Fibroblast of pulmonary artery (primary cell): ENCODE data around the gene TRPM4.

Source experiments
- DNase-seq: peaks from one replicate; pipeline ENCODE4 v3.0.0-alpha.2; 2010; ENCODE audit warnings: low read depth
- H3K4me3 ChIP-seq: replicated peaks from 2 replicates; pipeline ENCODE4 v1.5.1; 2011; ENCODE audit warnings: low read depth, mild to moderate bottlenecking, control low read depth, low read length, moderate library complexity
- TF ChIP-seq, protein P1 (sequence below): IDR thresholded peaks from 2 replicates; pipeline ENCODE4 v1.5.1; 2011; ENCODE audit warnings: mild to moderate bottlenecking, control low read depth, low read length, inconsistent platforms; ENCODE audit errors: missing control alignments

TRPM4 gene

GRCh38 chr19:49129238-49129583, 28.4 kb upstream of the TRPM4 start:
- H3K4me3 ChIP-seq, result no peak overlapping the region
- DNase-seq, result no peak
- TF ChIP-seq, protein P1, sequence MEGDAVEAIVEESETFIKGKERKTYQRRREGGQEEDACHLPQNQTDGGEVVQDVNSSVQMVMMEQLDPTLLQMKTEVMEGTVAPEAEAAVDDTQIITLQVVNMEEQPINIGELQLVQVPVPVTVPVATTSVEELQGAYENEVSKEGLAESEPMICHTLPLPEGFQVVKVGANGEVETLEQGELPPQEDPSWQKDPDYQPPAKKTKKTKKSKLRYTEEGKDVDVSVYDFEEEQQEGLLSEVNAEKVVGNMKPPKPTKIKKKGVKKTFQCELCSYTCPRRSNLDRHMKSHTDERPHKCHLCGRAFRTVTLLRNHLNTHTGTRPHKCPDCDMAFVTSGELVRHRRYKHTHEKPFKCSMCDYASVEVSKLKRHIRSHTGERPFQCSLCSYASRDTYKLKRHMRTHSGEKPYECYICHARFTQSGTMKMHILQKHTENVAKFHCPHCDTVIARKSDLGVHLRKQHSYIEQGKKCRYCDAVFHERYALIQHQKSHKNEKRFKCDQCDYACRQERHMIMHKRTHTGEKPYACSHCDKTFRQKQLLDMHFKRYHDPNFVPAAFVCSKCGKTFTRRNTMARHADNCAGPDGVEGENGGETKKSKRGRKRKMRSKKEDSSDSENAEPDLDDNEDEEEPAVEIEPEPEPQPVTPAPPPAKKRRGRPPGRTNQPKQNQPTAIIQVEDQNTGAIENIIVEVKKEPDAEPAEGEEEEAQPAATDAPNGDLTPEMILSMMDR, result no peak

DNA sequence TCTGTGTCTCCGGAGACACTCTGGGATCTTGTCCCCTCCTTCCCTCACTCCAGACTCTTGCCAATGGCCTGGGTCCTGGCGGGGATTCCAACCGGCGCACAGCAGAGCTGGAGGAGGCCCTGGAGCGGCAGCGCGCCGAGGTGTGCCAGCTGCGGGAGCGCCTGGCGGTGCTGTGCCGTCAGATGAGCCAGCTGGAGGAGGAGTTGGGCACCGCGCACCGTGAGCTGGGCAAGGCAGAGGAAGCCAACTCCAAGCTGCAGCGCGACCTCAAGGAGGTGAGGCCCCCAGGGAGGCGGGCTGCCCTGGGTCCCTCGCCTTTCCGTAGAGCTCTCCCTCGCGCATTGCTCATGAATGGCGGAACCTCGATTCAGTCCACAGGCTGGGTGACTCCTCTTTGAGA, 27.3 kb upstream of the TRPM4 start:
- DNase-seq, result no peak
- TF ChIP-seq, protein P1, result no peak
- H3K4me3 ChIP-seq, result no peak overlapping the region

GRCh38 chr19:49132974-49133609, 24.5 kb upstream of the TRPM4 start:
- TF ChIP-seq, protein P1, result no peak
- no peak for DNase-seq
- H3K4me3 ChIP-seq, result no peak overlapping the region

DNA sequence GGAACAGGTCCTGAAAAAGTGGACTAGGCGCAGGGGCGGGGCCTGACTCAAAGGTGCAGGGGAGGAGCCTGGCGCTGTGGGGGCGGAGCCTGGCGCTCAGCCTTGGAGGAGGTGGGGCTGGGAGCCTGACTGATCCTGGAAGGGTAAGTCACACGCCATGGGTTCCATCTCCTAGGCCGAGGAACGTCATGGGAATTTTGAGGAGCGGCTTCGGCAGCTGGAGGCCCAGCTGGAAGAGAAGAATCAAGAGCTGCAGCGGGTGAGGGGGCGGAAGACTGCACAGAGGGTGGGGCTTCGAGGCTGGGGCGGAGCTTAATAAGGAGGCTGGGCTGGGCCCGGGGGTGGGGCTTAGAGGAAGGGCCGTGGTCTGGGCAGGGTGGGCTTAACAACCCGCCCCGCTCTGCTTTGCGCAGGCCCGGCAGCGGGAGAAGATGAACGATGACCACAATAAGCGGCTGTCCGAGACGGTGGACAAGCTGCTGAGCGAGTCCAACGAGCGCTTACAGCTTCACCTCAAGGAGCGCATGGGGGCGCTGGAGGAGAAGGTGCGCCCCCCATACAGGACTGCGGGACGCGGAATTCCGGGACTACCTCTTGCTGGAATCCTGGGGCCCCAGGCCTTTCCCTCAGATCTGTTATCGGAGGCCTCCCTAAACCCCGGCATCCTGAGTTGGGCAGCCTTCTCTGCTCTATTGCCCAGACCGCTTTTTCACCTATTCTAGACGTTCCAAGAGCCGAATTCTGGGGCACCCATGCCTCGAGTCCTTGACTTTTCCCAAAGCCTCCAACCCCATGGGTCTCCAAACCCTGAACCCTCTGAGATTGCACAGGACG, 23.8 kb upstream of the TRPM4 start:
- TF ChIP-seq, protein P1, result peak; percentile 5
- peak; percentile 58 for DNase-seq
- H3K4me3 ChIP-seq, result peak overlapping the region; percentile 22

DNA sequence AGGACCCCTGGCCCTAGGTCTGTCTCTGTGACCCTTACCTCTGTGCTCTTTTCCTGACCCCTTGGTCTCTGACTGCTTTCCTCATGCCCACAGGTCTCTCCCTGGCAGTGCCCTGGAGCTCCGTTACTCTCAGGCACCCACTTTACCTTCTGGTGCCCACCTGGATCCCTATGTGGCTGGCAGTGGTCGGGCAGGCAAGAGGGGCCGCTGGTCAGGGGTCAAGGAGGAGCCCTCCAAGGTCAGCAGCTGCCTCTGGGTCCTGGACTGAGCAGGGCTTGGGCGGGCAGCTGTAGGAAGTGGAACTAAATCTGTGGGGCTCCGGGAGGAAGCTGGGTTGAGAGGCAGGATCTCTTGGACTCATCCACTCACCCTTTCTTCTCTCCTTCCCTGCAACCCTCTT, 21.9 kb upstream of the TRPM4 start:
- DNase-seq, result no peak
- TF ChIP-seq, protein P1, result no peak
- no peak overlapping the region for H3K4me3 ChIP-seq

DNA sequence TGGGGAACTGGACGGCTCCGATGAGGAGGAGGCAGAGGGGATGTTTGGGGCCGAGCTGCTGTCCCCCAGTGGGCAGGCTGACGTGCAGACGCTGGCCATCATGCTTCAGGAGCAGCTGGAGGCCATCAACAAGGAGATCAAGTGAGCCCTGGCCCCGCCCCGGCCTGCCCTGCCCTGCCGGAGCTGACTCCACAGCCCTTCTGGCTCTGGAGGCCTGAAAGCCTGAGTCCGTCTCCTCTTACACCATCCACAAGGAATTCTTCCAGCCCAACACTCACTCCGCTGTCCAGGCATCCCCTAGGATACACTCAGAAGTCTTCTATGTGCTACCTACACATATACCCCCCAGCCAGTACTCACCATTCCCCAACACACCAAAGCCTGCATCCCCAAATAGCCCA, 20.8 kb upstream of the TRPM4 start:
- peak; percentile 39 for DNase-seq
- no peak overlapping the region for H3K4me3 ChIP-seq

More for the DNA sequence above, 20.8 kb upstream of the TRPM4 start:
- TF ChIP-seq, protein P1, result no peak
